H1 (cell line): ENCODE measurements around the gene TTC28. TPM values are rescaled to one million over a fixed set of nuclear protein-coding genes. Genes with fewer than 3 reads are reported as not detected.

Experiments used
- CTCF ChIA-PET: fragments of 300-600 bp; sonication (Branson Sonifier 250); formaldehyde crosslinking; loops from one replicate; lab custom pipeline; 2021; ENCODE audit not compliant: partially characterized antibody; lab: Charles Lee
- POLR2A ChIA-PET: fragments of 300-600 bp; sonication (Branson Sonifier 250); formaldehyde crosslinking; loops from one replicate; lab custom pipeline; 2021; ENCODE audit warnings: inconsistent platforms; ENCODE audit not compliant: partially characterized antibody; lab: Charles Lee
- DNase-seq, 2 experiments: peaks; one replicate each; pipeline versions ENCODE4 v3.0.0 to v3.0.0-alpha.2; 2010 to 2022; ENCODE audit warnings: low spot score in 2 of 2, low read depth in 1 of 2, mixed read lengths in 1 of 2
- FAIRE-seq: peaks from 2 replicates; lab custom pipeline; 2011; peaks lifted over from hg19 to GRCh38; lab: Jason Lieb, UNC
- H2AFZ ChIP-seq: 2 replicates; pipeline ENCODE4 v1.8.1; 2012; ENCODE audit warnings: low read length, inconsistent platforms
- H2AK5ac ChIP-seq: 2 replicates; pipeline ENCODE4 v1.6.1; 2013; ENCODE audit warnings: low read depth, low read length
- H2BK120ac ChIP-seq: replicated peaks from 2 replicates; pipeline ENCODE3; 2013; ENCODE audit warnings: low read depth, low read length, inconsistent platforms
- H2BK12ac ChIP-seq: 2 replicates; pipeline ENCODE4 v1.6.1; 2013; ENCODE audit warnings: low read depth, low read length
- H2BK15ac ChIP-seq: 2 replicates; pipeline ENCODE4 v1.6.1; 2013; ENCODE audit warnings: low read length
- H2BK20ac ChIP-seq: 2 replicates; pipeline ENCODE4 v1.6.1; 2013; ENCODE audit warnings: low read length
- H2BK5ac ChIP-seq: 2 replicates; pipeline ENCODE4 v1.6.1; 2013; ENCODE audit warnings: low read depth, low read length
- H3K14ac ChIP-seq: 2 replicates; pipeline ENCODE4 v1.6.1; 2013; ENCODE audit warnings: inconsistent platforms; ENCODE audit not compliant: insufficient read length
- H3K18ac ChIP-seq: 2 replicates; pipeline ENCODE4 v1.6.1; 2013; ENCODE audit warnings: low read length; ENCODE audit errors: extremely low read depth
- H3K23ac ChIP-seq: 2 replicates; pipeline ENCODE4 v1.6.1; 2013; ENCODE audit warnings: inconsistent platforms; ENCODE audit not compliant: insufficient read length
- H3K23me2 ChIP-seq: 2 replicates; pipeline ENCODE4 v1.6.1; 2013; ENCODE audit warnings: low read depth, low read length
- H3K27ac ChIP-seq: 2 replicates; pipeline ENCODE4 v1.6.1; 2011; ENCODE audit warnings: low read depth, low read length, inconsistent platforms
- H3K27me3 ChIP-seq, 4 experiments: replicated peaks in 1 of 4; 1 replicate in 1 of 4; 2 replicates in 3 of 4; pipeline versions ENCODE4 v1.6.1 to v1.8.1; 2011 to 2013; ENCODE audit warnings: low read length in 3 of 4, mild to moderate bottlenecking in 3 of 4, inconsistent platforms in 2 of 4, mixed read lengths in 2 of 4, moderate library complexity in 1 of 4; ENCODE audit not compliant: control insufficient read depth in 3 of 4, insufficient read depth in 3 of 4; ENCODE audit errors: extremely low read depth in 1 of 4
- H3K36me3 ChIP-seq, 4 experiments: 2 replicates each; pipeline versions ENCODE4 v1.6.1 to v1.8.1; 2011 to 2013; ENCODE audit warnings: mild to moderate bottlenecking in 4 of 4, low read length in 3 of 4, moderate library complexity in 2 of 4, control low read depth in 1 of 4, inconsistent platforms in 1 of 4; ENCODE audit not compliant: insufficient read depth in 4 of 4, control insufficient read depth in 2 of 4
- H3K4ac ChIP-seq: replicated peaks from 2 replicates; pipeline ENCODE3; 2013; ENCODE audit warnings: low read length, low read depth, mixed read lengths, inconsistent platforms; ENCODE audit not compliant: insufficient read length
- H3K4me1 ChIP-seq, 4 experiments: replicated peaks in 1 of 4; 1 replicate in 1 of 4; 2 replicates in 3 of 4; pipeline versions ENCODE4 v1.6.1 to v1.8.1; 2011 to 2013; ENCODE audit warnings: low read length in 3 of 4, inconsistent platforms in 2 of 4, mixed read lengths in 1 of 4; ENCODE audit not compliant: insufficient read depth in 4 of 4, control insufficient read depth in 3 of 4
- H3K4me2 ChIP-seq, 2 experiments: 2 replicates each; pipeline versions ENCODE4 v1.6.1 to v1.8.1; 2011 to 2013; ENCODE audit warnings: low read depth in 2 of 2, low read length in 2 of 2, control low read depth in 1 of 2, inconsistent platforms in 1 of 2, mild to moderate bottlenecking in 1 of 2; ENCODE audit not compliant: insufficient read depth in 1 of 2
- H3K4me3 ChIP-seq, 4 experiments: fragments of 200-600, 300-600 bp in 1 of 4; sonication (generic), shearing (Covaris generic), sonication (Bioruptor Twin) in 1 of 4; 2 replicates each; pipeline versions ENCODE4 v1.5.1 to v1.8.1; 2011 to 2016; ENCODE audit warnings: low read length in 4 of 4, low read depth in 3 of 4, control low read depth in 2 of 4, inconsistent platforms in 2 of 4, mild to moderate bottlenecking in 2 of 4, mixed read lengths in 1 of 4, moderate library complexity in 1 of 4; ENCODE audit not compliant: insufficient read depth in 2 of 4; ENCODE audit errors: extremely low read depth in 1 of 4
- H3K56ac ChIP-seq: replicated peaks from 2 replicates; pipeline ENCODE3; 2013; ENCODE audit warnings: low read depth, mild to moderate bottlenecking, mixed read lengths, low read length, inconsistent platforms; ENCODE audit not compliant: insufficient read length
- H3K79me1 ChIP-seq: 2 replicates; pipeline ENCODE4 v1.6.1; 2013; ENCODE audit warnings: low read depth, low read length, control low read depth
- H3K79me2 ChIP-seq, 2 experiments: 2 replicates each; pipeline versions ENCODE4 v1.6.1 to v1.8.1; 2012 to 2013; ENCODE audit warnings: low read length in 2 of 2, mild to moderate bottlenecking in 2 of 2, inconsistent platforms in 1 of 2; ENCODE audit not compliant: insufficient read depth in 2 of 2, control insufficient read depth in 1 of 2
- H3K9ac ChIP-seq, 4 experiments: replicated peaks in 1 of 4; 1 replicate in 1 of 4; 2 replicates in 3 of 4; pipeline versions ENCODE4 v1.6.1 to v1.8.1; 2011 to 2013; ENCODE audit warnings: low read depth in 3 of 4, low read length in 3 of 4, control low read depth in 2 of 4, mild to moderate bottlenecking in 2 of 4, moderate library complexity in 2 of 4, inconsistent platforms in 1 of 4; ENCODE audit errors: extremely low read depth in 1 of 4
- H3K9me3 ChIP-seq, 2 experiments: 2 replicates each; pipeline versions ENCODE4 v1.6.1 to v1.8.1; 2012 to 2013; ENCODE audit warnings: mild to moderate bottlenecking in 2 of 2, moderate library complexity in 2 of 2, control low read depth in 1 of 2, inconsistent platforms in 1 of 2, low read depth in 1 of 2, low read length in 1 of 2, mixed read lengths in 1 of 2; ENCODE audit not compliant: insufficient read depth in 2 of 2
- H4K20me1 ChIP-seq, 2 experiments: replicated peaks in 1 of 2; 2 replicates each; pipeline versions ENCODE3 to v1.8.1; 2011 to 2013; ENCODE audit warnings: inconsistent platforms in 2 of 2, low read length in 2 of 2, mild to moderate bottlenecking in 1 of 2; ENCODE audit not compliant: insufficient read depth in 2 of 2, control insufficient read depth in 1 of 2
- H4K5ac ChIP-seq: 2 replicates; pipeline ENCODE4 v1.6.1; 2013; ENCODE audit warnings: low read length, low read depth, mixed read lengths, inconsistent platforms; ENCODE audit not compliant: insufficient read length
- H4K8ac ChIP-seq: 2 replicates; pipeline ENCODE4 v1.8.0; 2013; ENCODE audit warnings: mild to moderate bottlenecking, moderate library complexity, low read length, inconsistent platforms; ENCODE audit not compliant: insufficient read depth; ENCODE audit errors: extremely low read depth
- H4K91ac ChIP-seq: replicated peaks from 2 replicates; pipeline ENCODE3; 2013; ENCODE audit warnings: low read length, mixed read lengths, inconsistent platforms; ENCODE audit not compliant: insufficient read length
- ASH2L ChIP-seq: fragments of 200-600, 300-600 bp; sonication (generic); IDR thresholded peaks from one replicate; pipeline ENCODE4 v1.7.1; 2017; ENCODE audit warnings: low read length
- ATF3 ChIP-seq: IDR thresholded peaks from 2 replicates; pipeline ENCODE4 v1.6.1; 2011; ENCODE audit warnings: low read depth, mild to moderate bottlenecking, low read length; ENCODE audit not compliant: insufficient read depth
- BACH1 ChIP-seq: IDR thresholded peaks from 2 replicates; pipeline ENCODE4 v1.6.1; 2012; ENCODE audit warnings: low read length, improper control_type of control experiment
- EGR1 ChIP-seq: IDR thresholded peaks from 2 replicates; pipeline ENCODE4 v1.6.1; 2011; ENCODE audit warnings: low read depth, low read length, borderline replicate concordance
- HDAC2 ChIP-seq, 2 experiments: fragments of 300-600 bp in 1 of 2; sonication (generic) in 1 of 2; IDR thresholded peaks; 2 replicates each; pipeline ENCODE4 v1.6.1; 2011 to 2012; ENCODE audit warnings: low read depth in 2 of 2, low read length in 2 of 2, mild to moderate bottlenecking in 2 of 2, moderate library complexity in 2 of 2, borderline replicate concordance in 1 of 2, inconsistent platforms in 1 of 2
- HDAC6 ChIP-seq: IDR thresholded peaks from one replicate; pipeline ENCODE4 v1.7.1; 2012; ENCODE audit warnings: low read depth, mild to moderate bottlenecking, inconsistent platforms, low read length, moderate library complexity
- JUND ChIP-seq: IDR thresholded peaks from 2 replicates; pipeline ENCODE4 v1.6.1; 2011; ENCODE audit warnings: mild to moderate bottlenecking, improper control_type of control experiment, low read length
- RNF2 ChIP-seq: fragments of 200-900, 300-1000 bp; sonication (generic); IDR thresholded peaks from 2 replicates; pipeline ENCODE4 v1.7.1; 2016; ENCODE audit warnings: borderline replicate concordance, low read depth, mild to moderate bottlenecking, antibody characterized with exemption, low read length; ENCODE audit not compliant: poor library complexity, severe bottlenecking; ENCODE audit errors: missing control alignments
- RXRA ChIP-seq: IDR thresholded peaks from 2 replicates; pipeline ENCODE4 v1.6.1; 2011; ENCODE audit warnings: low read depth, mild to moderate bottlenecking, low read length, moderate library complexity; ENCODE audit not compliant: insufficient read depth
- SP1 ChIP-seq: IDR thresholded peaks from 2 replicates; pipeline ENCODE4 v1.6.1; 2011; ENCODE audit warnings: low read depth, low read length
- SP2 ChIP-seq: IDR thresholded peaks from 2 replicates; pipeline ENCODE4 v1.6.1; 2012; ENCODE audit warnings: mild to moderate bottlenecking, low read length, inconsistent platforms
- WGBS, 2 experiments: shearing (Covaris generic) in 1 of 2; methylation state at CpG; one replicate each; pipeline versions ENCODE4 v1.1.6 to v1.1.7; 2013 to 2015; ENCODE audit warnings: low lambda C conversion rate in 2 of 2, mixed read lengths in 2 of 2, inconsistent platforms in 1 of 2, low coverage in 1 of 2, missing lambda C conversion rate in 1 of 2; ENCODE audit not compliant: insufficient replicate concordance in 2 of 2, insufficient coverage in 1 of 2, insufficient read length in 1 of 2; ENCODE audit errors: extremely low coverage in 1 of 2, missing lambda C conversion rate in 1 of 2; 5-methylcytosine and 5-hydroxymethylcytosine counted together
- polyA plus RNA-seq, 7 experiments: library from polyadenylated mRNA; depleted of rRNA in 3 of 7; stranded (reverse) in 5 of 7; unstranded in 2 of 7; fragments of >200 nt in 5 of 7; fragments of 200-250 nt in 2 of 7; gene quantifications; 1 replicate in 5 of 7; 2 replicates in 1 of 7; 4 replicates in 1 of 7; pipeline versions ENCODE4 v1.2.1 to v1.2.3, GENCODE V29; 2011 to 2013; ENCODE audit warnings: missing spikeins in 2 of 7, mixed read lengths in 2 of 7
- total RNA-seq: library from RNA; stranded (reverse); fragmentation: NEBNext Ultra II Directional; extraction: Animal tissue kit (Norgen Biotek cat#: 25700); gene quantifications from 2 replicates; pipeline ENCODE4 v1.2.1, GENCODE V29; 2021

The TTC28 gene
- total and polyA plus RNA-seq, 2 of the 8 experiments (the other 6 are each of a cell fraction or from before 2014, with no cell fraction given): 2.6 to 12.6 TPM

GRCh38 chr22:27988704-27989103, 690.9 kb downstream of the TTC28 start:
- Histone ChIP-seq H3K14ac (no peak overlapping the region), H4K91ac (no peak overlapping the region)
- TF ChIP-seq JUND: no peak
- no peak for TF ChIP-seq ATF3
- TF ChIP-seq EGR1: no peak
- TF ChIP-seq HDAC2 (IDR thresholded peaks at IDR 0.05; ENCODE audit: borderline replicate concordance in 1 of 2, low read depth in 2 of 2, low read length in 2 of 2): no peak
- TF ChIP-seq RNF2: no peak
- TF ChIP-seq RXRA: no peak
- no peak for TF ChIP-seq BACH1
- no peak for TF ChIP-seq ASH2L
- no peak for TF ChIP-seq SP1
- TF ChIP-seq SP2: no peak
- no peak for TF ChIP-seq HDAC6
- TF ChIP-seq, all 59 proteins: peak for 0
- Histone ChIP-seq H2BK5ac (no peak overlapping the region), H4K20me1 (peaks cover 2 to 4% of the 10 kb centered on the region in 2 experiments), H2BK120ac (no peak overlapping the region), H3K23me2 (no peaks in the 10 kb centered on the region; the same call in 1 of the 2 replicates), H3K4me1 (peaks cover 0 to 22% (median 18%) of the 10 kb centered on the region in 4 experiments; a peak in 6 of 7 replicates), H3K79me2 (no peaks in the 10 kb centered on the region), H4K5ac (no peak overlapping the region), H3K9me3 (no peaks in the 10 kb centered on the region), H3K4ac (no peak overlapping the region), H3K18ac (no peak overlapping the region), H2BK20ac (no peak overlapping the region), H3K9ac (no peak overlapping the region), H3K23ac (no peak overlapping the region), H3K4me3 (no peak overlapping the region), H3K79me1 (no peaks in the 10 kb centered on the region), H3K27ac (no peak overlapping the region), H3K27me3 (no peaks in the 10 kb centered on the region; a peak in 1 of 7 replicates), H2AK5ac (no peak overlapping the region), H3K4me2 (no peak overlapping the region), H4K8ac (peak overlapping the region; percentile 25; the same call in 1 of the 2 replicates), H2BK15ac (no peak overlapping the region), H2AFZ (no peak overlapping the region), H3K36me3 (peaks cover 0 to 3% (median 0%) of the 10 kb centered on the region in 4 experiments; a peak in 1 of 8 replicates), H2BK12ac (no peak overlapping the region), H3K56ac (no peak overlapping the region)
- WGBS, 2 experiments: 94% methylated on average over 7 of the region's 7 CpGs; no CpG with 5 or more reads in 1 of the 2 experiments
- FAIRE-seq (no peak), DNase-seq (no peak)
- ChIA-PET CTCF (interaction anchor here (1.2 to 4.2 kb wide), 3 partner anchors 11 to 108 kb away, joined by 4 to 31 read pairs (median 8); no protein-coding TSS in a partner anchor), POLR2A (interaction anchor here (0.8 kb wide), 1 partner anchor 13 kb away, joined by 3 read pairs; no protein-coding TSS in a partner anchor)
